Neural progenitor cell (in vitro differentiated cells): ENCODE measurements around the gene PRDM10. TPM values are rescaled to one million over a fixed set of nuclear protein-coding genes. Genes with fewer than 3 reads are reported as not detected.

Experiments
- DNase-seq: peaks from one replicate; pipeline ENCODE4 v3.0.0-alpha.2; 2016; ENCODE audit warnings: low spot score
- H2AFZ ChIP-seq: fragments of 200-600 bp; sonication (generic); replicated peaks from 2 replicates; pipeline ENCODE4 v1.6.1; 2016; ENCODE audit warnings: antibody characterized with exemption
- H3F3A ChIP-seq: fragments of 200-600 bp; sonication (generic); 2 replicates; pipeline ENCODE4 v1.6.1; 2016; ENCODE audit warnings: antibody characterized with exemption, low read depth
- H3K27ac ChIP-seq: fragments of 200-600 bp; sonication (generic); 2 replicates; pipeline ENCODE4 v1.5.1; 2016; ENCODE audit warnings: mild to moderate bottlenecking
- H3K27me3 ChIP-seq: fragments of 200-600 bp; sonication (generic); 2 replicates; pipeline ENCODE4 v1.6.1; 2016; ENCODE audit warnings: mild to moderate bottlenecking, moderate library complexity
- H3K36me3 ChIP-seq: fragments of 200-600 bp; sonication (generic); 2 replicates; pipeline ENCODE4 v1.5.1; 2016
- H3K4me1 ChIP-seq: fragments of 200-600 bp; sonication (generic); 2 replicates; pipeline ENCODE4 v1.6.1; 2016; ENCODE audit warnings: mixed run types
- H3K4me2 ChIP-seq: fragments of 200-600 bp; sonication (generic); 2 replicates; pipeline ENCODE4 v1.6.1; 2016
- H3K4me3 ChIP-seq: fragments of 200-600 bp; sonication (generic); 2 replicates; pipeline ENCODE4 v1.5.1; 2016
- H3K79me2 ChIP-seq: fragments of 200-600 bp; sonication (generic); 2 replicates; pipeline ENCODE4 v1.6.1; 2016; ENCODE audit warnings: low read depth
- H3K9ac ChIP-seq: fragments of 200-600 bp; sonication (generic); 2 replicates; pipeline ENCODE4 v1.6.1; 2016
- H3K9me3 ChIP-seq: fragments of 200-600 bp; sonication (generic); 2 replicates; pipeline ENCODE4 v1.5.1; 2016; ENCODE audit warnings: low read depth
- H4K20me1 ChIP-seq: fragments of 200-600 bp; sonication (generic); 2 replicates; pipeline ENCODE4 v1.6.1; 2016; ENCODE audit warnings: low read depth
- H3K27ac Mint-ChIP-seq: 3 replicates; pipeline ENCODE4 v1.8.0; 2021; ENCODE audit warnings: mixed read lengths
- H3K27me3 Mint-ChIP-seq: 2 replicates; pipeline ENCODE4 v1.8.0; 2022; ENCODE audit warnings: low read depth, mild to moderate bottlenecking, inconsistent platforms, moderate library complexity, mixed read lengths; ENCODE audit not compliant: insufficient read depth
- H3K36me3 Mint-ChIP-seq: 3 replicates; pipeline ENCODE4 v1.8.0; 2021; ENCODE audit warnings: mixed read lengths
- H3K4me1 Mint-ChIP-seq: 3 replicates; pipeline ENCODE4 v1.8.0; 2021; ENCODE audit warnings: mixed read lengths
- H3K4me3 Mint-ChIP-seq: 3 replicates; pipeline ENCODE4 v1.8.0; 2021; ENCODE audit warnings: mild to moderate bottlenecking, moderate library complexity, mixed read lengths
- H3K9me3 Mint-ChIP-seq: 3 replicates; pipeline ENCODE4 v1.8.0; 2020; ENCODE audit warnings: mixed read lengths
- EZH2 ChIP-seq: fragments of 200-600 bp; sonication (generic); IDR thresholded peaks from 2 replicates; pipeline ENCODE4 v1.6.1; 2017; ENCODE audit warnings: antibody characterized with exemption, mild to moderate bottlenecking, moderate library complexity
- EZH2phosphoT487 ChIP-seq: fragments of 200-600 bp; sonication (generic); IDR thresholded peaks from 2 replicates; pipeline ENCODE4 v1.6.1; 2017; ENCODE audit warnings: antibody characterized with exemption
- total RNA-seq: library from RNA; depleted of rRNA; stranded (reverse); fragments of >200 nt; gene quantifications from 2 replicates; pipeline ENCODE4 v1.2.3, GENCODE V29; 2015; ENCODE audit warnings: low replicate concordance
- TF ChIP-seq, protein P1 (sequence below): fragments of 200-600 bp; sonication (generic); IDR thresholded peaks from 2 replicates; pipeline ENCODE4 v1.5.1; 2017; ENCODE audit warnings: antibody characterized with exemption, mild to moderate bottlenecking

Gene PRDM10
- total RNA-seq, 1 donor from 2014 or later = 16.3 TPM

DNA sequence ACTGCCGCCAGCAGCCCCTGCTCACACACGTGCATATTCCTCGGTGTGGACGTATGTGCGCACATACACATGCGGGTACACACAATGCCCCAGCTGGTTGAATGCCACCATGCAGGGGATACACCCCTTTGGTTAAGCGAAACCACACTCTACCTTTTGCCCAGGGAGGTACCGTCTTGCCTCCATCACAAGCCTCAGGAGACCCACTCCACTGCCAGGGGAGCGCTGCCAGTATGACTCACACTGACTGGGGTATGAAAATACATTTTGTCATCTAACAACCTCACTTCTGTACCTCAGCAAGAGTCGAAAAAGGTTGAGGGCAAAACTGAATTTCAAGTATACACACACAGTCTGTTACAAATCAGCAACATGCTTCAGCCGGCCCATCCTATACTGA is 147.5 kb downstream of the PRDM10 start:
- no peak overlapping the region for H3K4me2 ChIP-seq
- DNase-seq = no peak
- H3K27ac Mint-ChIP-seq = no peak overlapping the region
- no peak overlapping the region for H3K4me3 ChIP-seq
- no peak overlapping the region for H2AFZ ChIP-seq
- H3K4me1 Mint-ChIP-seq = no peaks in the 10 kb centered on the region
- no peaks in the 10 kb centered on the region for H3K4me1 ChIP-seq
- H3K4me3 Mint-ChIP-seq = no peak overlapping the region
- no peak overlapping the region for H3K9ac ChIP-seq
- no peak overlapping the region for H3K27ac ChIP-seq
- H3K79me2 ChIP-seq = no peaks in the 10 kb centered on the region
- no peaks in the 10 kb centered on the region for H3K27me3 ChIP-seq
- H3K36me3 Mint-ChIP-seq = peaks cover 12% of the 10 kb centered on the region
- H3K9me3 ChIP-seq = no peaks in the 10 kb centered on the region
- no peaks in the 10 kb centered on the region for H3K27me3 Mint-ChIP-seq
- H3F3A ChIP-seq = no peaks in the 10 kb centered on the region
- TF ChIP-seq EZH2phosphoT487 (no peak), EZH2 (no peak)
- TF ChIP-seq, protein P1, sequence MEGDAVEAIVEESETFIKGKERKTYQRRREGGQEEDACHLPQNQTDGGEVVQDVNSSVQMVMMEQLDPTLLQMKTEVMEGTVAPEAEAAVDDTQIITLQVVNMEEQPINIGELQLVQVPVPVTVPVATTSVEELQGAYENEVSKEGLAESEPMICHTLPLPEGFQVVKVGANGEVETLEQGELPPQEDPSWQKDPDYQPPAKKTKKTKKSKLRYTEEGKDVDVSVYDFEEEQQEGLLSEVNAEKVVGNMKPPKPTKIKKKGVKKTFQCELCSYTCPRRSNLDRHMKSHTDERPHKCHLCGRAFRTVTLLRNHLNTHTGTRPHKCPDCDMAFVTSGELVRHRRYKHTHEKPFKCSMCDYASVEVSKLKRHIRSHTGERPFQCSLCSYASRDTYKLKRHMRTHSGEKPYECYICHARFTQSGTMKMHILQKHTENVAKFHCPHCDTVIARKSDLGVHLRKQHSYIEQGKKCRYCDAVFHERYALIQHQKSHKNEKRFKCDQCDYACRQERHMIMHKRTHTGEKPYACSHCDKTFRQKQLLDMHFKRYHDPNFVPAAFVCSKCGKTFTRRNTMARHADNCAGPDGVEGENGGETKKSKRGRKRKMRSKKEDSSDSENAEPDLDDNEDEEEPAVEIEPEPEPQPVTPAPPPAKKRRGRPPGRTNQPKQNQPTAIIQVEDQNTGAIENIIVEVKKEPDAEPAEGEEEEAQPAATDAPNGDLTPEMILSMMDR = no peak
- H3K36me3 ChIP-seq = no peaks in the 10 kb centered on the region
- H3K9me3 Mint-ChIP-seq = no peaks in the 10 kb centered on the region
- H4K20me1 ChIP-seq = no peaks in the 10 kb centered on the region

DNA sequence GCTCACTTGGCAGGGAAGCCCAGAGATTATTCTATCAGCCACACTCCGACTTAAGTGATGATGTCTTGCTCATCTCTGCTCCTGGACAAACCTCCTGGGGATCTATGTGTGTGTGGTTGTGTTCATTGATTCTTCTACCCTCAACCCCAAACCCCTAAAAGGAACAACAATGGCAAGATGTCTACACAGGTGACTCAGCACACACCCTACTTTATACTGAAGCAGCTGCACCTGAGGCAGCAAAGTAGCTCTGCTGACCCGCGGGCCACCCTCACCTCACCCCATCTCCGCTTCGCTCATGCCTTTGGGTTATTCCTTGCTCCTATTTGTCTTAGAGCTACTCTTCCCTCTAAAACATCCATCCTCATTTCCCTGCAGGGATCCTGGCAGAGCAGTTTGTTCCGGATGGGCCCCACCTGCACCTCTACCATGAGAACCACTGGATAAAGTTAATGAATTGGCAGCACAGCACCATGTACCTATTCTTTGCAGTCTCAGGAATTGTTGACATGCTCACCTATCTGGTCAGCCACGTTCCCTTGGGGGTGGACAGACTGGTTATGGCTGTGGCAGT is 148.3 kb downstream of the PRDM10 start:
- Histone ChIP-seq H3K4me3 (no peak overlapping the region), H3F3A (no peaks in the 10 kb centered on the region), H2AFZ (no peak overlapping the region), H3K4me1 (no peaks in the 10 kb centered on the region), H3K27me3 (no peaks in the 10 kb centered on the region), H3K9ac (no peak overlapping the region), H3K36me3 (no peaks in the 10 kb centered on the region), H3K4me2 (no peak overlapping the region), H4K20me1 (no peaks in the 10 kb centered on the region), H3K27ac (no peak overlapping the region), H3K79me2 (no peaks in the 10 kb centered on the region), H3K9me3 (no peaks in the 10 kb centered on the region)
- Mint-ChIP-seq H3K27ac (no peak overlapping the region), H3K27me3 (no peaks in the 10 kb centered on the region), H3K4me3 (no peak overlapping the region), H3K4me1 (no peaks in the 10 kb centered on the region), H3K9me3 (no peaks in the 10 kb centered on the region), H3K36me3 (peaks cover 7% of the 10 kb centered on the region)
- no peak for DNase-seq
- TF ChIP-seq, protein P1 = no peak
- no peak for TF ChIP-seq EZH2phosphoT487
- no peak for TF ChIP-seq EZH2

DNA sequence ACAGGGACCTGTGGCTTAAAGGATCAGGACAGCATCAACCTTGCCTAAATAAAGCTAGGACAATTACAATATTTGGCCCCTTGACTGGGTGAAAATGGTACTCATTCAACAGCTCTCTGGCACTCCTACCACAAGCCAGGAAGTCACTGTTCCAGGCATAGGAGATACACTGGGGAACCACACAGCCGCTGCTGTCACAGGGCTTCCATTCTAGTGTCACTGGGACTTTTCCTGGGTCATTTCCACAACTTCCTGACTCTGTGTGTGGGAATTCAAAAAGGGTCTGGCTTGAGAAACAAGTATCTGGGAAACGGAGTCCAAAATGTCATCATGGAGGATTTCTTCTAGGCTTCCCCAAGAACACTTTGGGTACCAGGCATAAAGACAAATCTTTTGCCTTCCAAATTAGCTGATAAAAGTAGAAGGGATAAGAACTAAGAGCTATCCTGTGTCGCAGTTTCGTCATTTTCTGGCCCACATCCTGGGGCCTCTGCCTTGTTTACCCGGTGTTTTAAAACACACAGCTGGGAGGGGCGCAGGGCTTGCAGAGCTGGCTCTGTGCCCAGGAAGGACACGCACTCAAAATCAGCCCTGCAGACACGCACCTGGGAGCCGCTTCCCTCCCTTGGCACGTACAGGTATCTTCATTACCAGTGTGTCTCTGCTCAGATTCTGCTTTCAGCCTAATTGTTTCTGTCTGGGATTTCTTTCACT is 149.0 kb downstream of the PRDM10 start:
- H3K4me3 ChIP-seq = no peak overlapping the region
- H3K27me3 ChIP-seq = no peaks in the 10 kb centered on the region
- no peaks in the 10 kb centered on the region for H4K20me1 ChIP-seq
- no peak overlapping the region for H3K9ac ChIP-seq
- peaks cover 3% of the 10 kb centered on the region for H3K27me3 Mint-ChIP-seq
- H3K4me2 ChIP-seq = no peak overlapping the region
- no peak overlapping the region for H2AFZ ChIP-seq
- no peaks in the 10 kb centered on the region for H3K79me2 ChIP-seq
- no peak for DNase-seq
- peaks cover 5% of the 10 kb centered on the region for H3K36me3 Mint-ChIP-seq
- H3K36me3 ChIP-seq = no peaks in the 10 kb centered on the region
- no peak overlapping the region for H3K27ac ChIP-seq
- H3K4me3 Mint-ChIP-seq = no peak overlapping the region
- peaks cover 3% of the 10 kb centered on the region for H3K4me1 ChIP-seq
- no peaks in the 10 kb centered on the region for H3F3A ChIP-seq
- H3K27ac Mint-ChIP-seq = no peak overlapping the region
- no peaks in the 10 kb centered on the region for H3K9me3 Mint-ChIP-seq
- TF ChIP-seq, protein P1 = no peak
- TF ChIP-seq EZH2phosphoT487 (no peak), EZH2 (no peak)
- peaks cover 3% of the 10 kb centered on the region for H3K4me1 Mint-ChIP-seq
- no peaks in the 10 kb centered on the region for H3K9me3 ChIP-seq
